ENCODE data around the gene HID1. TPM values are rescaled to one million over a fixed set of nuclear protein-coding genes. Genes with fewer than 3 reads are reported as not detected.
"Not testable (repeated sequence)": the region's sequence is repeated elsewhere in the genome, so short reads cannot be mapped to it uniquely, and the experiment has no call there.

The HID1 gene
- total RNA-seq, 4 donors from 2014 or later: 4.6 to 21.9 (median 10.8) TPM

DNA sequence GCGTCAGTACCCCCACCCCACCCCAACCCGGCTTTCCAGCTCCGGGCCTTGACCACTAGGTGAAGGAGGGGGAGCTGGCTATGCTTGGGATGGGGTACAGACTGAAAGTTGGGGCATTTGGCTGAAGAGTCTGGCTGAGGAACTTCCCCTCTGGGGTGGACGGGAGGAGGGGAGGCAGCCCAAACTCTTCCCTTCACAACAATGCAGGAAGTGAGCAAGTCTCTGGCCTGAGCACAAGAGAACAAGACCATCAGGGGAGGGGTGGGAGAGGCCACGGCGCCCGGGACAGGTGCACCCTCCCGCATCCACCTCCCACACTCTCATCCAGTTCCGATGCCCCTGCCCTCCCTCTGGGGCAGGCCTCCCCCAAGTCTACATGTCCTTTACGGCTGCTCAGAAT is 55.1 kb downstream of the HID1 start:
- Histone ChIP-seq H3K4me1 (peaks cover 0 to 9% (median 0%) of the 10 kb centered on the region in 3 donors), H3K27ac (no peak overlapping the region), H3K27me3 (peaks cover 77% of the 10 kb centered on the region), H3K4me3 (no peak overlapping the region), H3K36me3 (no peaks in the 10 kb centered on the region), H3K9me3 (no peaks in the 10 kb centered on the region)
- WGBS, 2 donors (ENCODE audit: low coverage in 1 of 2): 66% methylated on average over 6 of the region's 10 CpGs; no CpG with 5 or more reads in 1 of the 2 donors
- no peak for TF ChIP-seq POLR2AphosphoS5 (IDR thresholded peaks at IDR 0.05)
- no peak for TF ChIP-seq EP300 (IDR thresholded peaks at IDR 0.05)
- TF ChIP-seq CTCF (IDR thresholded peaks at IDR 0.05): no peak
- no peak for TF ChIP-seq POLR2A (IDR thresholded peaks at IDR 0.05)
- no peak for ATAC-seq

GRCh38 chr17:74916851-74917199 is 55.7 kb downstream of the HID1 start:
- Histone ChIP-seq H3K27me3 (peaks cover 71% of the 10 kb centered on the region), H3K27ac (no peak overlapping the region), H3K4me1 (peaks cover 0 to 8% (median 0%) of the 10 kb centered on the region in 3 donors), H3K4me3 (no peak overlapping the region), H3K36me3 (no peaks in the 10 kb centered on the region), H3K9me3 (no peaks in the 10 kb centered on the region)
- WGBS, 2 donors (ENCODE audit: low coverage in 1 of 2): 89% methylated on average over 9 of the region's 11 CpGs; no CpG with 5 or more reads in 1 of the 2 donors
- ATAC-seq: no peak
- TF ChIP-seq EP300 (IDR thresholded peaks at IDR 0.05) (no peak), POLR2AphosphoS5 (IDR thresholded peaks at IDR 0.05) (no peak), POLR2A (IDR thresholded peaks at IDR 0.05) (no peak), CTCF (IDR thresholded peaks at IDR 0.05) (no peak)

DNA sequence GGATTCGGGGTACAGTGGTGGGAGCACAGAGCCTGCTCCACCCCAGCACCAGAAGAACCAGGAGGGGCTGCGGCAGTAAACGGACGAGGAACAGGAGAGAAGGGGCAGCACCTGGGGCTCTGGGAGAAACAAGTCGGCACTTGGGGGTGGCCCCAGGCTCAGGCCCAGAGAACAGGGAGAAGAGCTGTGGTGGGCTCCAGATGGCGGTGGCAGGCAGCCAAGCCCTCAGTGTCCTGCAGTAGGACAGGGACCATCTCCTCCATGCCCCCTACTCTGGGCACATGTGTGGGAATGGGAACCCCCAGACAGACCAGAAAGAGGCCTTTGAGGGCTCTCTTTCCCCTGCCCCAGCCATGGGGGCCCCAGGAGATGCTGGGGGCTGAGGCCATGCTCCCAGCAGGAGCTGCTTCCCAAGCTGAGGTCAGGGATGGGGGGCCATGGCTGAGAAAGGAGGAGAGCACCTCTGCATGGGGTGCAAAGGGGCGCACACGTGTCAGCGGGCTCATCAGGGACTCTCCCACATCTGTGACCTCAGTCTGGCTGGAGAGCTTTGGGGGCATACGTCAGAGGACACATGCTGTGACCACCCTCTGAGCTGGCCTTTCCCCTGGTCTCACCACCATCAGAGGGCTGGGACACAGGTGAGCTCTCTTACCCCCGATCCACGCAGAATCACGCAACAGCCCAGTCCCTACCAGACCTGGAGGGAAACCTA is 56.3 kb downstream of the HID1 start:
- WGBS, 2 donors (ENCODE audit: low coverage in 1 of 2): 83 to 86% methylated on average over 3 to 9 of the region's 13 CpGs
- no peaks in the 10 kb centered on the region for H3K36me3 ChIP-seq

DNA sequence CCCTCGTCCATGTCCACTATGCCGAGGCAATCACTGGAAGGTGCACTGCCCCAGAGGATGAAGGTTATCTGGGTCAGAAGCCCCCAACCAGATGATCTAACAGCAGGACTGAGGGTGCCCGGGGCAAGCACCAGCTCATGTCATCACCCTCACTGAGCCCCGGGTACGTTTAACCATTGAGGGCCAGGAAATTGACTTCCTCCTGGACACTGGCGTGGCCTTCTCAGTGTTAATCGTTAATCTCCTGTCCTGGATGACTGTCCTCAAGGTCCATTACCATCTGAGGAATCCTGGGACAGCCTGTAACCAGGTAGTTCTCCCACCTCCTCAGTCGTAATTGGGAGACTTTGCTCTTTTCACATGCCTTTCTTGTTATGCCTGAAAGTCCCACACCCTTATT is 61.1 kb downstream of the HID1 start:
- not testable (repeated sequence) for H3K27ac ChIP-seq, ATAC-seq, H3K36me3 ChIP-seq, H3K4me1 ChIP-seq, H3K9me3 ChIP-seq, H3K4me3 ChIP-seq
- 63 to 100% methylated on average over 2 of the region's 8 CpGs for WGBS, 2 donors (ENCODE audit: low coverage in 1 of 2)
- peaks cover 26% of the 10 kb centered on the region for H3K27me3 ChIP-seq

More for the DNA sequence above, 56.3 kb downstream of the HID1 start:
- no peak for ATAC-seq
- Histone ChIP-seq H3K9me3 (no peaks in the 10 kb centered on the region), H3K27me3 (peaks cover 66% of the 10 kb centered on the region), H3K4me1 (peaks cover 0 to 4% (median 0%) of the 10 kb centered on the region in 3 donors), H3K27ac (no peak overlapping the region), H3K4me3 (no peak overlapping the region)
- TF ChIP-seq POLR2AphosphoS5 (IDR thresholded peaks at IDR 0.05) (no peak), POLR2A (IDR thresholded peaks at IDR 0.05) (no peak), CTCF (IDR thresholded peaks at IDR 0.05) (no peak), EP300 (IDR thresholded peaks at IDR 0.05) (no peak)

DNA sequence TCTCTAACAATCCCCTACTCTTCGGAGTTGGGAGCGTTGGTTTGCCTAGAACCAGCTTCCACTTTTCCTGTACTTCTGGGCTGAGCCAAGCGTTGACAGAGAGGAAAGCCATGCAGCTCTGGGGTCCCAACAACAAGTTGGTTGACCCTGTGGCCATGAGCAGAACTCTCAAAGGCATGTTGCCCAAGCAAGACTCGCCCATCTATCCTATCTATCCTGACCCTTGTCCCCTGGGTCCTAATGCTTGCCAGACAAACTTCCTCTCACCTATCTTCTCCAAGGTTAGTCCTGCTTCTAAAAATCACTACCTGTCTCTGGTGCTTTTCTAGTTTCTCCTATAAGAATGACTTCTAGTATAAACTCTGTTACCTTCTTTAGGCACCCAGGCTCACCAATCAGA is 63.5 kb downstream of the HID1 start:
- not testable (repeated sequence) for ATAC-seq, H3K27ac ChIP-seq, H3K36me3 ChIP-seq, H3K4me1 ChIP-seq, H3K9me3 ChIP-seq, H3K4me3 ChIP-seq
- H3K27me3 ChIP-seq: peaks cover 32% of the 10 kb centered on the region
- 83% methylated on average over 2 of the region's 4 CpGs; no CpG with 5 or more reads in 1 of the 2 donors for WGBS, 2 donors (ENCODE audit: low coverage in 1 of 2)

DNA sequence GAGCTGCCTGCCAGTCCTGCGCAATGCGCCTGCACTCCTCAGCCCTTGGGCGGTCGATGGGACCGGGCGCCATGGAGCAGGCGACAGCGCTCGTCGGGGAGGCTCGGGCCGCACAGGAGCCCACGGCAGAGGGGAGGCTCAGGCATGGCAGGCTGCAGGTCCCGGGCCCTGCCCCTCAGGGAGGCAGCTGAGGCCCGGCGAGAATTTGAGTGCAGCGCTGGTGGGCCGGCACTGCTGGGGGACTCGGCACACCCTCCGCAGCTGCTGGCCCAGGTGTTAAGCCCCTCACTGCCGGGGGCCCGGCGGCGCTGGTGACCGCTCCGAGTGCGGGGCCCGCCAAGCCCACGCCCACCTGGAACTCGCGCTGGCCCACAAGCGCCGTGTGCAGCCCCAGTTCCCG is 65.5 kb downstream of the HID1 start:
- Histone ChIP-seq H3K4me3 (no peak overlapping the region), H3K27ac (no peak overlapping the region), H3K4me1 (no peaks in the 10 kb centered on the region), H3K27me3 (peaks cover 52% of the 10 kb centered on the region), H3K9me3 (no peaks in the 10 kb centered on the region), H3K36me3 (no peaks in the 10 kb centered on the region)
- 90% methylated on average over 2 of the region's 34 CpGs; no CpG with 5 or more reads in 1 of the 2 donors for WGBS, 2 donors (ENCODE audit: low coverage in 1 of 2)
- ATAC-seq: no peak
- TF ChIP-seq POLR2A (IDR thresholded peaks at IDR 0.05) (no peak), EP300 (IDR thresholded peaks at IDR 0.05) (no peak), CTCF (IDR thresholded peaks at IDR 0.05) (no peak), POLR2AphosphoS5 (IDR thresholded peaks at IDR 0.05) (no peak)

- not testable (repeated sequence) for H3K36me3 ChIP-seq, H3K9me3 ChIP-seq, H3K4me1 ChIP-seq, H3K27ac ChIP-seq, H3K4me3 ChIP-seq, ATAC-seq
- peaks cover 58% of the 10 kb centered on the region for H3K27me3 ChIP-seq
- WGBS, 2 donors (ENCODE audit: low coverage in 1 of 2): 45 to 62% methylated on average over 4 to 5 of the region's 6 CpGs
Observed at GRCh38 chr17:74906214-74906793, 66.3 kb downstream of the HID1 start.
